Measurements from ENCODE around the gene SPO11. TPM values are rescaled to one million over a fixed set of nuclear protein-coding genes. Genes with fewer than 3 reads are reported as not detected.

Gene SPO11
- total and polyA plus RNA-seq, 2 of the 8 experiments (the other 6 are each of a cell fraction or from before 2014, with no cell fraction given): not detected

GRCh38 chr20:57301026-57301425, 28.6 kb upstream of the SPO11 start:
- Histone ChIP-seq H3K23me2 (ENCODE audit: low read depth, low read length) (no peaks in the 10 kb centered on the region), H3K23ac (ENCODE audit: insufficient read length) (no peak overlapping the region), H2BK20ac (ENCODE audit: low read length) (no peak overlapping the region), H3K79me1 (ENCODE audit: low read depth, low read length) (no peaks in the 10 kb centered on the region), H3K36me3 (ENCODE audit: control insufficient read depth in 2 of 4, insufficient read depth in 4 of 4, low read length in 3 of 4) (no peaks in the 10 kb centered on the region), H4K5ac (ENCODE audit: insufficient read length, low read depth, low read length) (no peak overlapping the region), H3K27ac (ENCODE audit: low read depth, low read length) (no peak overlapping the region), H4K91ac (replicated peaks; ENCODE audit: insufficient read length, low read length) (no peak overlapping the region), H3K4me1 (replicated peaks in 1 of 4; ENCODE audit: control insufficient read depth in 3 of 4, insufficient read depth in 4 of 4, low read length in 3 of 4) (peaks cover 0 to 4% (median 0%) of the 10 kb centered on the region in 4 experiments; a peak in 1 of 7 replicates), H4K20me1 (replicated peaks in 1 of 2; ENCODE audit: control insufficient read depth in 1 of 2, insufficient read depth in 2 of 2, low read length in 2 of 2) (no peaks in the 10 kb centered on the region), H3K56ac (replicated peaks; ENCODE audit: insufficient read length, low read depth, low read length) (no peak overlapping the region), H2BK15ac (ENCODE audit: low read length) (no peak overlapping the region), H3K4me3 (ENCODE audit: extremely low read depth in 1 of 4, insufficient read depth in 2 of 4, low read depth in 3 of 4, low read length in 4 of 4) (no peak overlapping the region), H2AK5ac (ENCODE audit: low read depth, low read length) (no peak overlapping the region), H2BK5ac (ENCODE audit: low read depth, low read length) (no peak overlapping the region), H3K18ac (ENCODE audit: extremely low read depth, low read length) (no peak overlapping the region), H3K4ac (replicated peaks; ENCODE audit: insufficient read length, low read depth, low read length) (no peak overlapping the region), H3K14ac (ENCODE audit: insufficient read length) (no peak overlapping the region), H3K4me2 (ENCODE audit: insufficient read depth in 1 of 2, low read depth in 2 of 2, low read length in 2 of 2) (no peak overlapping the region), H3K9ac (replicated peaks in 1 of 4; ENCODE audit: extremely low read depth in 1 of 4, low read depth in 3 of 4, low read length in 3 of 4) (no peak overlapping the region), H2AFZ (ENCODE audit: low read length) (no peak overlapping the region), H2BK12ac (ENCODE audit: low read depth, low read length) (no peak overlapping the region), H2BK120ac (replicated peaks; ENCODE audit: low read depth, low read length) (no peak overlapping the region), H4K8ac (ENCODE audit: extremely low read depth, insufficient read depth, low read length) (no peak overlapping the region), H3K9me3 (ENCODE audit: insufficient read depth in 2 of 2, low read depth in 1 of 2, low read length in 1 of 2) (no peaks in the 10 kb centered on the region), H3K27me3 (replicated peaks in 1 of 4; ENCODE audit: control insufficient read depth in 3 of 4, extremely low read depth in 1 of 4, insufficient read depth in 3 of 4, low read length in 3 of 4) (no peaks in the 10 kb centered on the region), H3K79me2 (ENCODE audit: control insufficient read depth in 1 of 2, insufficient read depth in 2 of 2, low read length in 2 of 2) (no peaks in the 10 kb centered on the region)
- WGBS, 2 experiments (ENCODE audit: extremely low coverage in 1 of 2, insufficient coverage in 1 of 2, insufficient read length in 1 of 2, insufficient replicate concordance in 2 of 2, low coverage in 1 of 2, low lambda C conversion rate in 2 of 2, missing lambda C conversion rate in 1 of 2): 67% methylated on average over 14 of the region's 14 CpGs; no CpG with 5 or more reads in 1 of the 2 experiments
- DNase-seq (ENCODE audit: low read depth in 1 of 2, low spot score in 2 of 2) (no peak), FAIRE-seq (no peak)
- CTCF ChIA-PET (ENCODE audit: partially characterized antibody): interaction anchor here (0.8 to 2.9 kb wide), 5 partner anchors 10 to 211 kb away, joined by 3 to 11 read pairs (median 3); no protein-coding TSS in a partner anchor
- POLR2A ChIA-PET (ENCODE audit: partially characterized antibody): no interaction called here
- no peak for TF ChIP-seq CBX5 (IDR thresholded peaks at IDR 0.05; ENCODE audit: low read depth, low read length)
- TF ChIP-seq RAD21 (IDR thresholded peaks at IDR 0.05 in 1 of 2, conservative IDR thresholded peaks at IDR 0.05 in 1 of 2; ENCODE audit: low read depth in 2 of 2, low read length in 2 of 2): no peak
- TF ChIP-seq SUZ12 (IDR thresholded peaks at IDR 0.05; ENCODE audit: low read length): no peak
- no peak for TF ChIP-seq EZH2 (IDR thresholded peaks at IDR 0.05; ENCODE audit: low read depth, low read length, severe bottlenecking)
- no peak for TF ChIP-seq CTCF (IDR thresholded peaks at IDR 0.05; ENCODE audit: control extremely low read depth in 1 of 3, insufficient read depth in 1 of 3, low read depth in 1 of 3, low read length in 3 of 3)
- TF ChIP-seq KDM4A (IDR thresholded peaks at IDR 0.05; ENCODE audit: low read depth, low read length, severe bottlenecking): no peak
- no peak for TF ChIP-seq GABPA (IDR thresholded peaks at IDR 0.05; ENCODE audit: borderline replicate concordance, insufficient read depth, low read length)
- TF ChIP-seq BRCA1 (IDR thresholded peaks at IDR 0.05; ENCODE audit: low read depth, low read length): no peak
- TF ChIP-seq KDM5A (IDR thresholded peaks at IDR 0.05; ENCODE audit: low read length): no peak
- no peak for TF ChIP-seq TBP (IDR thresholded peaks at IDR 0.05; ENCODE audit: low read depth, low read length)
- no peak for TF ChIP-seq FOSL1 (IDR thresholded peaks at IDR 0.05; ENCODE audit: insufficient read depth, low read depth, low read length)

Measured in H1 (cell line).